Mononuclear cell (primary cell): Measurements from ENCODE around the gene ZC2HC1B. TPM values are rescaled to one million over a fixed set of nuclear protein-coding genes. Genes with fewer than 3 reads are reported as not detected.

Experiments used
- H3K27me3 ChIP-seq: 2 replicates; pipeline ENCODE4 v1.6.0; 2011; ENCODE audit warnings: low read length, control low read depth; ENCODE audit not compliant: insufficient read depth
- H3K4me1 ChIP-seq: 2 replicates; pipeline ENCODE4 v1.5.1; 2011; ENCODE audit warnings: mild to moderate bottlenecking, low read length, control low read depth; ENCODE audit not compliant: insufficient read depth
- H3K4me3 ChIP-seq: 2 replicates; pipeline ENCODE4 v1.5.1; 2011; ENCODE audit warnings: mild to moderate bottlenecking, low read length, moderate library complexity
- H3K9me3 ChIP-seq: 2 replicates; pipeline ENCODE4 v1.5.1; 2011; ENCODE audit warnings: low read depth, mild to moderate bottlenecking, control low read depth, low read length
- total RNA-seq: library from RNA; depleted of rRNA; stranded (reverse); fragments of >200 nt; gene quantifications from one replicate; pipeline ENCODE4 v1.2.3, GENCODE V29; 2012

ZC2HC1B gene
- total RNA-seq, 1 donor: not detected

DNA sequence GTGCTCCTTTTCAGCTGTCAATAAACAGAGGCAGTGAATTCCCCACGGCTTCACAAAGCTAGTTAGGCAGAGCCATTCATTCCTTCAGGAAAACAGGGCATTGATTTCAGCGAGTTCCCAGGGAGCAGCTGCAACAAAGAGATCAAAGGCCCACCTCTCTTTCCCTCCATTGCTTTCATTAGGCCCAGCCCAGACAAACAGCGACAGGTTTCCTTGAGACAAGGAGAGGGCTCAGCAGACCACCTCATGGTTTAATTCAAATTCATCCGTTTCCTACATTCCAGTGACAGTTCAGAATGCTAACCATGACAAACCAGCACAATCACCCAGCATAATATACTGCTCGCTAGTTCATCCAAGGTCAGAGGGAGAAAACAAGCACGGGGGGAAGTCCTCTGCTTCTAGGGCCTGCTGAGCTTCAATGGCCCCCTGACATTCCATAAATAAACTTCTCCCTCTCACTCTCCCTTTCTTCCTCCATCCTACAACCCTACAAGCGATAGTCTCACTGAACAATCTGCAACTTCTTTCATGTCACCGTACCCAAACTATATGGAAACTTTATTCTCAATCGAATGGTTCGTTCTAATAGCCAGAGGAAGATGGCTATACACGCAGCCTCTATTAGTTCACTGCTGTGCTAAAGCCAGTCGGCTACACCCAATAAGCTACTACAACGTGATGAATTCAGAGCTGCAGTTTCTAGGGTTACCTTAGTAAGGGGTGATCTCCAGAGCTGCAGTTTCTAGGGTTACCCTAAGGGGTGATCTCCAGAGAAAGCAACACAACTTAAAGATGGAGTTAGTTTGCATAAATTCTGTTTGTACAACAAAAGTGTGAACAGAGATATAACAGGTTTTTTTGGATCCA lies 109.1 kb downstream of the ZC2HC1B start:
- Histone ChIP-seq H3K9me3 (no peaks in the 10 kb centered on the region), H3K4me3 (no peak overlapping the region), H3K4me1 (peaks cover 4% of the 10 kb centered on the region), H3K27me3 (no peaks in the 10 kb centered on the region)

DNA sequence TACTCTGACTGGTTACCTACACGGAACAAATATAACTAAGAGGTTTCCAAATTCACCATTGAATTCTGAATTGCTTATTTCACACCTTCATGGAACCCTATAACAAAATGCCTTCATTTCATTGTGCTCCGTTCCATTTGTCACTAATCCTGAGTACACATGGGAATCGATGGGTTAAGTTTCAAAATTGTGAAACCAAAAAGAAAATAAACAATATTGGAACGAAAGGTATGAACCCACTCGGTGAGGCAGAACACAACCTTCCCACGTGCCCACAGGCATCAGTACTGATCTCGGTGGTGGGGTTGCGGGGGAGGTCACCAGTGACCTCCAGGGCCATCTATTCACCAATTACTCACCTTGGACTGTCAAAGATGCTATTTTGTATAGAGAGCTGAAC lies 109.8 kb downstream of the ZC2HC1B start:
- Histone ChIP-seq H3K4me3 (no peak overlapping the region), H3K9me3 (no peaks in the 10 kb centered on the region), H3K4me1 (no peaks in the 10 kb centered on the region), H3K27me3 (no peaks in the 10 kb centered on the region)

DNA sequence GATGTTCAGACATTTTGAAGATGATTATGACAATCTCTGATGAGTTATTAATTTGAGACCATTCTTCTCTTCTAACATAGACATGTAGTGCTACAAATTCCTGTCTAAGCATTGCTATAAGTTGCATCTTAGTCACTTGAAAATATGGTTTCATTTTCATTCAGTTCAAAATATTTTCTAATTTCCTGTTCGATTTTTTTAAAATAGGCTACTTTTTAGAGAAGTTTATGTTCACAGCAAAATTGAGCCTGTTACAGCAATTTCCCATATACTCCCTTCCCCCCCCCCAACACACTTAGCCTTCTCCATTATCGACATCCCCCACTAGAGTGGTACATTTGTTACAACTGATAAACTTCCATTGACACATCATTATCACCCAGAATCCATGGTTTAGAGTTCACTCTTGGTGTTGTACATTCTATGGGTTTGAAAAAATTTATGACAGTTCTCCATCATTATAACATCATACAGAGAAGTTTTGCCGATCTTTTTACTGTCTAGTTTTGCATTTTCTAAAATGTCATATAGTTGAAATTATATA lies 112.6 kb downstream of the ZC2HC1B start:
- Histone ChIP-seq H3K27me3 (no peaks in the 10 kb centered on the region), H3K9me3 (no peaks in the 10 kb centered on the region), H3K4me3 (no peak overlapping the region), H3K4me1 (no peaks in the 10 kb centered on the region)

DNA sequence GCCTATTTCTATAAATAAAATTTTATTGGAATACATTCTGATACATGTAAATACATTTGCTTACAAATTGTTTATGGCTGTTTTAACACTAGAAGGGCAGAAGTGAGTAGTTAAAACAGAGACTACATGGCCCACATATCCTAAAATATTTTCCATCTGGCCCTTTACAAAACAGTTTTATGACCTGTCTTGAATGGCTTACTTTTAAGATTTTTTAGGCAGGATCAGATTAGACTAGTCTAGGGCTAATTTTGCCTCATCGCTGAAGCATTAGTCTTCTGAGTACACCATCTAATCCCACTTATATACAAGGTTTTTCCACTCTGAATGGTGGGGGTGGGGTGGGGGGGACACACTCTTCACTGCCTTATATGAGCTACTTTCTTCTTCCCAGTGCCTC lies 116.6 kb downstream of the ZC2HC1B start:
- H3K4me1 ChIP-seq: no peaks in the 10 kb centered on the region
- no peaks in the 10 kb centered on the region for H3K27me3 ChIP-seq
- H3K4me3 ChIP-seq: no peak overlapping the region
- no peaks in the 10 kb centered on the region for H3K9me3 ChIP-seq

DNA sequence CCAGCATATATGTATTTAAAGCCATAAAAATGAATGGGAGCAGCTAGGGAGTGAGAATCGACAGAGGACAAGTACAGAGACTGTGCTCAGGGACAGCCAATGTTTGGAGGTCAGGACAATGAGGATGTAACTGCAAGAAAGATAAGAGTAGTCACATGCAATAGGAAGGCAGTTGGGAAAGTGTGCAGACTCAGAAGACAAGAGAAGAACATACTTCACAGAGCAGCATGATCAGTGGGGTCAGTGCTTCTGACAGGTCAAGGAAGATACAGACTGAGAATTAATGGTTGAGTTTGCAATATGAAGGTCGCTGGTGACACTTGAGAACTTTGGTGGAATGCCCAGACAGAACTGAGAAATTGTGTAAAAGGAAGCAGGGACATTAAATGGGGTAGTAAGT lies 118.7 kb downstream of the ZC2HC1B start:
- Histone ChIP-seq H3K4me1 (no peaks in the 10 kb centered on the region), H3K4me3 (no peak overlapping the region), H3K9me3 (no peaks in the 10 kb centered on the region), H3K27me3 (no peaks in the 10 kb centered on the region)

DNA sequence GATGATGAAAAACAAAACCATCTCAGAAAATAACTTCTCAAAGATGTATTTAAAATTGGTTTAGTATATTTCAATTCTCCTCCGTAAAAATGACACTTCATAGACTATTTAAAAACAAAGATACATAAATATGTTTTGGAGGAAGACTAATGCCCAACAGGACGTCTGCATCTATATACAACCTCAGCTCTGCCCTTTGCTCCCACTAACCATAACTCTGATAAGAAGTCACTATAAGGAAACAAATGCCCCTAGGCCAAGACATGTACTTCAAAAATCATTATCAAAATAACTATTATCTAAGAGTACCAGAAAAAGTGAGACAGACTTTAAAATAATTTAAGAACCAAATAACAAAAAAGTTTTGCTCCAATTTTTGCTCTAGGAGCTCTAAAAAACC lies 120.4 kb downstream of the ZC2HC1B start:
- H3K27me3 ChIP-seq: no peaks in the 10 kb centered on the region
- H3K9me3 ChIP-seq: no peaks in the 10 kb centered on the region
- H3K4me3 ChIP-seq: no peak overlapping the region
- no peaks in the 10 kb centered on the region for H3K4me1 ChIP-seq

DNA sequence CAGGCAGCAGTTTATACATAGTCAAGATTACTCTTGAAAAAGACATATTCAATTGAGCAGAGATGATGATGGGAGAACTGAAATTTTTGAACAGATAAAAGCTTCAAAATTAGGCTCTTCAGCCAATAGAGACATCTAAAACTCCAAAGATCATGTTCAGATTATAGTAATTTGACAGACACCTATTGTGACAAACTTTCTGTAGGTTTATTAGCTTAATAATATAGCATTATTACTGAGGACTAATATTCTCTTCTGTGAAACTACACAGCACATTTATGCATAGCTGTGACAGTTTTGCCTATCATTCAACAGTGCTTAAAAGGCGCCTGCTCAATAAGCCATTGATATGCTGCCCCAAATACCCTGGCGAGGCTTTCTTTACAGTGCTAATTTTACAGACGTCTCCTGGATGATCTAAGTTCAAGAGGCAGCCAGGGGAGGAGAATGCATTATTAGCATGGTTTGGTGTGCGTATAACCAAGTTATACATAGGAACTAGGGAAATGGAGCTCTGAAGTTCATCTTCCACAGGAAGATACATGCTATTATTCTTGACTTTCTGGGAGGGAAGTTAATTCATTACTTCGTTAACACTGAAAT lies 122.3 kb downstream of the ZC2HC1B start:
- Histone ChIP-seq H3K9me3 (no peaks in the 10 kb centered on the region), H3K4me1 (no peaks in the 10 kb centered on the region), H3K27me3 (no peaks in the 10 kb centered on the region), H3K4me3 (no peak overlapping the region)

Other genes with a start within 250 kb of the ZC2HC1B start
- gene PHACTR2, start 186.5 kb upstream of the ZC2HC1B start, total RNA-seq: 30.0 TPM
- 18.8 TPM for gene LTV1, start 21.1 kb upstream of the ZC2HC1B start, total RNA-seq
- gene PLAGL1, start 143.8 kb downstream of the ZC2HC1B start, total RNA-seq: 3.3 TPM
- gene SF3B5, start 231.1 kb downstream of the ZC2HC1B start, total RNA-seq: 86.1 TPM